SK-N-SH treated with all-trans-retinoic acid at 6 μM for 48 hours (cell line): Measurements from ENCODE around the gene CYP2U1.
"Not testable (repeated sequence)": the region's sequence is repeated elsewhere in the genome, so short reads cannot be mapped to it uniquely, and the experiment has no call there.

Experiments used
- ARNTL ChIP-seq: fragments of 450-650 bp; formaldehyde crosslinking; IDR thresholded peaks from 2 replicates; pipeline ENCODE4 v1.5.0; 2020; ENCODE audit warnings: low read depth, mild to moderate bottlenecking, moderate library complexity, borderline replicate concordance
- BACH2 ChIP-seq: fragments of 250-450 bp; sonication (Bioruptor Pico); IDR thresholded peaks from 2 replicates; pipeline ENCODE4 v1.9.0; 2021; ENCODE audit warnings: mild to moderate bottlenecking, borderline replicate concordance
- OSR1 ChIP-seq: fragments of 250-450 bp; sonication (Bioruptor Pico); IDR thresholded peaks from 2 replicates; pipeline ENCODE4 v1.8.0; 2022; ENCODE audit warnings: moderate library complexity, mild to moderate bottlenecking, inconsistent platforms

DNA sequence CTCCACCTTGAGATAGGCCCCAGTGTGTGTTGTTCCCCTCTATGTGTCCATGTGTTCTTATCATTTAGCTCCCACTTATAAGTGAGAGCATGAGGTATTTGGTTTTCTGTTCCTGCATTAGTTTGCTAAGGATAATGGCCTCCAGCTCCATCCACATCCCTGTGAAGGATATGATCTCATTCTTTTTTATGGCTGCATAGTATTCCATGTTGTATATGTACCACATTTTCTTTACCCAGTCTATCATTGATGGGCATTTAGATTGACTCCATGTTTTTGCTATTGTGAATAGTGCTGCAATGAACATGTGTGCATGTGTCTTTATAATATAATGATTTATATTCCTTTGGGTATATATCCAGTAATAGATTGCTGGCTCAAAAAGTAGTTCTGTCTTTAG is 36.2 kb downstream of the CYP2U1 start:
- TF ChIP-seq BACH2; OSR1 (CRISPR knock-in tag); ARNTL (CRISPR knock-in tag): not testable (repeated sequence)
